Activated CD4-positive, alpha-beta T cell treated with anti-CD3 and anti-CD28 coated beads, Interleukin-2, amount 10 ng/mL, durations not matched to agents 24 days and 14 days (primary cell): ENCODE results near the gene BARD1. TPM values are rescaled to one million over a fixed set of nuclear protein-coding genes. Genes with fewer than 3 reads are reported as not detected.
"Not testable (repeated sequence)": the region's sequence is repeated elsewhere in the genome, so short reads cannot be mapped to it uniquely, and the experiment has no call there.

Source experiments
- DNase-seq: peaks from one replicate; pipeline ENCODE4 v3.0.0; 2022
- H3K27ac Mint-ChIP-seq: one replicate; pipeline ENCODE4 v1.8.0; 2022; ENCODE audit warnings: mild to moderate bottlenecking, mixed read lengths
- H3K27me3 Mint-ChIP-seq: one replicate; pipeline ENCODE4 v1.8.0; 2022; ENCODE audit warnings: mixed read lengths
- H3K36me3 Mint-ChIP-seq: one replicate; pipeline ENCODE4 v1.8.0; 2022; ENCODE audit warnings: low read depth, mild to moderate bottlenecking, mixed read lengths
- H3K4me1 Mint-ChIP-seq: one replicate; pipeline ENCODE4 v1.8.0; 2021; ENCODE audit warnings: mixed read lengths
- H3K4me3 Mint-ChIP-seq: one replicate; pipeline ENCODE4 v1.8.0; 2022; ENCODE audit warnings: mild to moderate bottlenecking, moderate library complexity, mixed read lengths
- H3K9me3 Mint-ChIP-seq: one replicate; pipeline ENCODE4 v1.8.0; 2021; ENCODE audit warnings: mixed read lengths
- intact Hi-C: fragments of 100-400 bp; cut with micrococcal nuclease; formaldehyde crosslinking; loops from one replicate; pipeline ENCODE4 v1.15.1; 2023
- total RNA-seq: library from RNA; stranded (reverse); gene quantifications from 2 replicates; pipeline ENCODE4 v1.2.3, GENCODE V29; 2022

The BARD1 gene
- total RNA-seq, 1 donor from 2014 or later, result 34.3 TPM

DNA sequence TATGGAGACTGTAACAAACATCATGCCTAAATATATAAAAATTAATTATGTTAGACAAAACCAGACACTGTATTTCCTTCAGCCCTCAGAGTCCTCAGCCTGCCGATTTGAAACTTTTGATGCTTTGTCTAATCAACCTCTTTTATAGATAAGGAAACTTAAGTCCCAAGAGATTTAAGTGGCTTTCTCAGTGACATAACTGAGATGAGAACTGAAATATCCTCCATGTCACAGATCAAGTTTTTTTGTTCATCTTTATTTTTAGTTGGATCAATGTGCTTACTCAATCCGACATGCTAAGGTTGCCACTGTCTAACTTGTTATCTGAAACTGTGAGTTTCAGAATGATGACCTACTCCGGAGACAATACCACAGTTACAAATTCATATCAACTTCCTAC lies 72.3 kb downstream of the BARD1 start:
- Mint-ChIP-seq H3K36me3 (peaks cover 22% of the 10 kb centered on the region), H3K4me1 (peaks cover 5% of the 10 kb centered on the region), H3K27ac (peak overlapping the region; percentile 49), H3K9me3 (peaks cover 3% of the 10 kb centered on the region), H3K4me3 (peak overlapping the region; percentile 30), H3K27me3 (no peaks in the 10 kb centered on the region)
- no peak for DNase-seq
- intact Hi-C loops, result loop anchor here (5.0 kb wide), 1 partner anchor 70 kb away; the partner anchor contains the start of gene BARD1

- Mint-ChIP-seq H3K4me3 (no peak overlapping the region), H3K36me3 (peaks cover 37% of the 10 kb centered on the region), H3K9me3 (no peaks in the 10 kb centered on the region), H3K27me3 (no peaks in the 10 kb centered on the region), H3K4me1 (no peaks in the 10 kb centered on the region), H3K27ac (no peak overlapping the region)
- no peak for DNase-seq
- intact Hi-C loops, result no loop called here
Measured at GRCh38 chr2:214730800-214731407, 78.6 kb downstream of the BARD1 start.

GRCh38 chr2:214730248-214730647 lies 79.2 kb downstream of the BARD1 start:
- Mint-ChIP-seq H3K36me3 (peaks cover 38% of the 10 kb centered on the region), H3K27ac (no peak overlapping the region), H3K4me3 (no peak overlapping the region), H3K9me3 (no peaks in the 10 kb centered on the region), H3K4me1 (no peaks in the 10 kb centered on the region), H3K27me3 (no peaks in the 10 kb centered on the region)
- intact Hi-C loops, result no loop called here
- no peak for DNase-seq

- Mint-ChIP-seq H3K9me3 (peaks cover 15% of the 10 kb centered on the region), H3K4me3 (no peak overlapping the region), H3K27me3 (no peaks in the 10 kb centered on the region), H3K36me3 (peaks cover 67% of the 10 kb centered on the region), H3K4me1 (no peaks in the 10 kb centered on the region), H3K27ac (no peak overlapping the region)
- no peak for DNase-seq
- intact Hi-C loops, result no loop called here
Measured at GRCh38 chr2:214724741-214725140, 84.7 kb downstream of the BARD1 start.

DNA sequence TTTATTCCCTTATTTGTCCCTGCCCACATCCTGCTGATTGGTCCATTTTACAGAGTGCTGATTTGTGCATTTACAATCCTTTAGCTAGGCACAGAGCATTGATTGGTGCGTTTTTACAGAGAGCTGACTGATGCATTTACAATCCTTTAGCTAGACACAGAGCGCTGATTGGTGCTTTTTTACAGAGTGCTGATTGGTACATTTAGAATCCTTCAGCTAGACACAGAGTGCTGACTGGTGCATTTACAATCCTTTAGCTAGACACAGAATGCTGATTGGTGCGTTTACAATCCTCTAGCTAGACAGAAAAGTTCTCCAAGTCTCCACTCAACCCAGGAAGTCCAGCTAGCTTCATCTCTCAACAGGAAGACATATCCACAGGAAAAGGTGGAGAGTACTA lies 91.6 kb downstream of the BARD1 start:
- H3K4me3 Mint-ChIP-seq, H3K27me3 Mint-ChIP-seq, intact Hi-C loops, H3K4me1 Mint-ChIP-seq, DNase-seq, H3K27ac Mint-ChIP-seq: not testable (repeated sequence)
- Mint-ChIP-seq H3K9me3 (peaks cover 18% of the 10 kb centered on the region), H3K36me3 (peaks cover 45% of the 10 kb centered on the region)

GRCh38 chr2:214716811-214717560 lies 92.5 kb downstream of the BARD1 start:
- intact Hi-C loops, result no loop called here

DNA sequence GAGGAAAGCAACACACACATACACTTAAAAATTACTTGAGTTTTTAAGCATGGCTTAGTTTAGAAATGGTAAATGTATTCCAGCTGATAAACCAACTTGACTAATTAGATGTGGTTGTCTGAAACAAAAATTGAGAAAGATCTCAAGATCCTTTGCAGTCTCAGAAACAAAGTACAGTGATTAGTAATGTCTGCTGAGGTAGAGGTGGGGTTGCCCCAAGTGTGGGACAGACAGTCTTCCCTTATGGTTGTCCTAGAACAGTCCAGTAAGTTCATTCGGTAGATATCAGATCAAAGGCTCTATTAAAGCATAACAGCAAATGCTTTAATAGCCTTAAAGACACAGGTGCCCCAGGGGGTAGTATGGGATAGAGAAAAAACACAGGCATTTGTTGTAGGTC lies 94.5 kb downstream of the BARD1 start:
- H3K36me3 Mint-ChIP-seq, result peaks cover 27% of the 10 kb centered on the region
- intact Hi-C loops, result no loop called here

More at GRCh38 chr2:214716811-214717560, 92.5 kb downstream of the BARD1 start:
- no peak for DNase-seq
- H3K4me3 Mint-ChIP-seq, result no peak overlapping the region
- peaks cover 4% of the 10 kb centered on the region for H3K4me1 Mint-ChIP-seq
- no peak overlapping the region for H3K27ac Mint-ChIP-seq
- no peaks in the 10 kb centered on the region for H3K27me3 Mint-ChIP-seq
- peaks cover 19% of the 10 kb centered on the region for H3K9me3 Mint-ChIP-seq
- peaks cover 43% of the 10 kb centered on the region for H3K36me3 Mint-ChIP-seq

DNA sequence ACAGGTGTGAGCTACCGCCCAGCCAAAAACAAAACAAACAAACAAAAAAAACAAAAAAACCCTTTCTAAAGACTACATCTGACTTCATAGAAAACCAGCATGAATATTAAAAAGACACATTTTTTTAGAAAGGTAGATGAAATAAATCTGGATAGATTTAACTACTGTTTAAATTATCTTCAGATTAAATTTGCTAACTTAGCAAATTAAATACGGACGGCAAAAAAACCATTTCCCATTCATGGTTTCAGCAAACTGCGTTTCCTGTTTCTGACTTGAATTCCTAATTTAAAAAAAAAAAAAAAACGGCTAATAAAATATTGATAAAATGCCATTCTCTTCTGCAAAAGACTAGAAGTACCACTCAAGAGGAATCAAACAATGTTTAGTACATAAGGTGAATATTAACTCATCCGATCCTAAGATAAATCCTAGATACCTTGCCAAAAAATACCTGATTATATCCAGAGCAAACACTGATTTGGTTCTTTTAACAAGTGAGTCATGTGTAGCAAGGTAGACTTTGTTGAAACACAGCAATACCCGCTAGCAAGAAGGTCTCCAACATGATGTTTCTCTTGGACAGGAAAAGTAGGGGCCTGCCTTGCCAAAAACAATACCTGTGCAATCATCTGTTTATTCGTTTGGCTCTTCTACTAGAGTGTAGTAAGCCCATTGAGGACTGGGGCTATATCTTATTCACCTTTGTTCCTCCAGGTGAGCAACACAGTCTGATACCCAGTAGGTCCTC lies 96.2 kb downstream of the BARD1 start:
- no peaks in the 10 kb centered on the region for H3K27me3 Mint-ChIP-seq
- peaks cover 14% of the 10 kb centered on the region for H3K36me3 Mint-ChIP-seq
- H3K4me1 Mint-ChIP-seq, result peaks cover 4% of the 10 kb centered on the region
- no peak overlapping the region for H3K4me3 Mint-ChIP-seq
- no peak overlapping the region for H3K27ac Mint-ChIP-seq
- no peak for DNase-seq
- peaks cover 9% of the 10 kb centered on the region for H3K9me3 Mint-ChIP-seq
- intact Hi-C loops, result no loop called here

More for the DNA sequence above, 94.5 kb downstream of the BARD1 start:
- no peak overlapping the region for H3K27ac Mint-ChIP-seq
- no peak for DNase-seq
- peaks cover 4% of the 10 kb centered on the region for H3K4me1 Mint-ChIP-seq
- H3K9me3 Mint-ChIP-seq, result peaks cover 15% of the 10 kb centered on the region
- H3K4me3 Mint-ChIP-seq, result no peak overlapping the region
- no peaks in the 10 kb centered on the region for H3K27me3 Mint-ChIP-seq

GRCh38 chr2:214710729-214711128 lies 98.8 kb downstream of the BARD1 start:
- Mint-ChIP-seq H3K27ac (no peak overlapping the region), H3K4me1 (no peaks in the 10 kb centered on the region), H3K27me3 (no peaks in the 10 kb centered on the region), H3K4me3 (no peak overlapping the region), H3K9me3 (peaks cover 5% of the 10 kb centered on the region), H3K36me3 (no peaks in the 10 kb centered on the region)
- intact Hi-C loops, result no loop called here
- no peak for DNase-seq

DNA sequence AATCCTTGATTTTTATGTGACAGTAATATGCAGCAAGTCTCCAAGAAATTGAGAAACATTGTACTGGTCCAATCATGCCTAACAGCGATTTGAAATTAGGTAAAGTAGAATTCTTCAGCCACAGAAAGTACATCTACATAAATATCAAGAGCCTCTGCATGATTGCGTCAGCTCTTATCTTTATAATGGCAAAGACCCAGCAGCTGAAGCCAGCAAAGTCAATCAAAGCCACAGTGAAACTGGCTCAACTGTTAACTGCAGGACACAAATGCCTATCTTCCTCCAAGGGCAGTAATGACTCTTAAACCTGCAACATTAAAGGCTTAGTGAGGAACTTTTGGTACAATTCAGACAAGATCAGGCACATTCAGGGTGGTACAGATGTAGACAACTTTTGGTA lies 102.5 kb downstream of the BARD1 start:
- Mint-ChIP-seq H3K27me3 (peaks cover 14% of the 10 kb centered on the region), H3K36me3 (no peaks in the 10 kb centered on the region)
- intact Hi-C loops, result no loop called here

GRCh38 chr2:214699236-214699635 lies 110.2 kb downstream of the BARD1 start:
- H3K4me1 Mint-ChIP-seq, result no peaks in the 10 kb centered on the region
- H3K36me3 Mint-ChIP-seq, result no peaks in the 10 kb centered on the region
- no peak overlapping the region for H3K4me3 Mint-ChIP-seq
- no peak overlapping the region for H3K27ac Mint-ChIP-seq
- intact Hi-C loops, result no loop called here
- peaks cover 9% of the 10 kb centered on the region for H3K9me3 Mint-ChIP-seq
- DNase-seq, result no peak
- peaks cover 14% of the 10 kb centered on the region for H3K27me3 Mint-ChIP-seq

More for the DNA sequence above, 102.5 kb downstream of the BARD1 start:
- DNase-seq, result no peak
- no peak overlapping the region for H3K27ac Mint-ChIP-seq
- peaks cover 9% of the 10 kb centered on the region for H3K9me3 Mint-ChIP-seq
- no peak overlapping the region for H3K4me3 Mint-ChIP-seq
- no peaks in the 10 kb centered on the region for H3K4me1 Mint-ChIP-seq

DNA sequence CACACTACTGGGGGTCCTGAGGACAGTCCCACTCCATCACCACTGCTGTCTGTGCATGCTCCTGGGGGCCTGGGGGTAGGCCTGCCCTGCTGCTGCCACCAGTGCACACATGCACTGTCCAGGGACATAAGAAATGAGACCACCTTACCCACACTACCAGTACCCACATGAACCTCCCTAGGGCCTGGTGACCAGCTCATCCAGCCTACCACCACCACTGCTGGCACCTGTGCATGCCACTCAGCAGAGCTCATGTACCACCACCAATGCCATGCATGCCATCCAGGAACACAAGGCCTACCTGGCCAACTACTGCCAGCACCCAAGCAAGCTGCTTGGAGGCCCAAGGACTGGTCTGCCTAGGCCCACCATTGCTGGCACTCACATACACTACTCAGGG lies 112.8 kb downstream of the BARD1 start:
- no peaks in the 10 kb centered on the region for H3K4me1 Mint-ChIP-seq
- no peak overlapping the region for H3K4me3 Mint-ChIP-seq
- no peak overlapping the region for H3K27ac Mint-ChIP-seq
- peaks cover 4% of the 10 kb centered on the region for H3K27me3 Mint-ChIP-seq
- DNase-seq, result no peak
- peaks cover 9% of the 10 kb centered on the region for H3K9me3 Mint-ChIP-seq
- intact Hi-C loops, result no loop called here
- no peaks in the 10 kb centered on the region for H3K36me3 Mint-ChIP-seq

DNA sequence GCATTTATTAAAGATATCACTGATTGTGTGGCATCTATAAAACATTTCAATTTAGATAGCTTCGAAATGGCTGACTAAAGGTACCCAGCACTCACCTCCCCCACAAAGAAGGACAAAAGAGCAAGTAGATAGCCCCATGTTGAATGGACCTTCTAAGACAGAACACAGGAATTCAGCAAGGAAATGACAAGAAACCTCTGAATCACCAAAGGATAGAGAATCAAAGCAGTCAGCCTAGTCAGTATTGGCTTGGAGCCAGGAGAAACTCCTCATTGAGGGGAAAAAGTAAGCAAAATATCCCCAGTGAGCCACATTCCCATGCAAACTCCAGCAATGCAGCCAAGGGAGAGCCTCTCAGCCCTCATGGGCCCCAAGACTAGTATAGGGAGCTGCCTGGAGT lies 113.7 kb downstream of the BARD1 start:
- Mint-ChIP-seq H3K4me1 (no peaks in the 10 kb centered on the region), H3K4me3 (no peak overlapping the region), H3K36me3 (no peaks in the 10 kb centered on the region), H3K27me3 (peaks cover 1% of the 10 kb centered on the region), H3K27ac (no peak overlapping the region), H3K9me3 (peaks cover 2% of the 10 kb centered on the region)
- intact Hi-C loops, result no loop called here
- DNase-seq, result no peak

- Mint-ChIP-seq H3K4me3 (peak overlapping the region; percentile 79), H3K4me1 (peaks cover 11% of the 10 kb centered on the region)
- DNase-seq, H3K9me3 Mint-ChIP-seq, H3K27ac Mint-ChIP-seq, H3K36me3 Mint-ChIP-seq, intact Hi-C loops, H3K27me3 Mint-ChIP-seq: not testable (repeated sequence)
Measured at GRCh38 chr2:214683557-214683956, 125.9 kb downstream of the BARD1 start.
